ENCODE data around the gene MRAS.

Gene MRAS

GRCh38 chr3:138354376-138354775 lies 6.0 kb downstream of the MRAS start:
- peaks cover 0 to 2% of the 10 kb centered on the region in 2 experiments; a peak in 1 of 3 replicates for H3K36me3 ChIP-seq (ENCODE audit: control insufficient read depth in 2 of 2, insufficient read depth in 1 of 2, low read length in 2 of 2)
- TF ChIP-seq ZNF560 (tag by site-specific recombination; IDR thresholded peaks at IDR 0.05; ENCODE audit: borderline replicate concordance) (no peak), KLF8 (tag by site-specific recombination; IDR thresholded peaks at IDR 0.05) (no peak), ZFHX2 (tag by site-specific recombination; conservative IDR thresholded peaks at IDR 0.05) (no peak), ZNF549 (tag by site-specific recombination; IDR thresholded peaks at IDR 0.05) (no peak), ZNF629 (tag by site-specific recombination; IDR thresholded peaks at IDR 0.05) (no peak), SALL2 (tag by site-specific recombination; IDR thresholded peaks at IDR 0.05; ENCODE audit: borderline replicate concordance) (no peak), ZNF785 (tag by site-specific recombination; IDR thresholded peaks at IDR 0.05) (no peak), ZNF747 (tag by site-specific recombination; IDR thresholded peaks at IDR 0.05) (no peak), ZNF561 (tag by site-specific recombination; IDR thresholded peaks at IDR 0.05; ENCODE audit: borderline replicate concordance) (no peak)
- H3K9me3 ChIP-seq (ENCODE audit: control insufficient read depth, insufficient read depth, low read depth, low read length), result no peaks in the 10 kb centered on the region
- H3K27ac ChIP-seq (ENCODE audit: extremely low read depth, low read depth, low read length), result no peak overlapping the region
- H3K4me3 ChIP-seq (ENCODE audit: low read depth, low read length), result no peak overlapping the region
- H3K4me1 ChIP-seq (ENCODE audit: control insufficient read depth, insufficient read depth, low read length), result no peaks in the 10 kb centered on the region
- POLR2A ChIA-PET, result no interaction called here
- CTCF ChIA-PET, result no interaction called here

GRCh38 chr3:138355071-138355470 lies 6.7 kb downstream of the MRAS start:
- H3K27ac ChIP-seq (ENCODE audit: extremely low read depth, low read depth, low read length), result no peak overlapping the region
- no peaks in the 10 kb centered on the region for H3K4me1 ChIP-seq (ENCODE audit: control insufficient read depth, insufficient read depth, low read length)
- ChIA-PET POLR2A (no interaction called here), CTCF (interaction anchor here (0.6 kb wide), 1 partner anchor 10 kb away, joined by 3 read pairs; no protein-coding TSS in a partner anchor)
- no peak overlapping the region for H3K4me3 ChIP-seq (ENCODE audit: low read depth, low read length)
- peaks cover 0 to 2% of the 10 kb centered on the region in 2 experiments; a peak in 1 of 3 replicates for H3K36me3 ChIP-seq (ENCODE audit: control insufficient read depth in 2 of 2, insufficient read depth in 1 of 2, low read length in 2 of 2)
- H3K9me3 ChIP-seq (ENCODE audit: control insufficient read depth, insufficient read depth, low read depth, low read length), result no peaks in the 10 kb centered on the region
- no peak for TF ChIP-seq ZEB2 (tag by site-specific recombination; IDR thresholded peaks at IDR 0.05)
- TF ChIP-seq GLI4 (tag by site-specific recombination; IDR thresholded peaks at IDR 0.05), result no peak
- TF ChIP-seq, protein P1, sequence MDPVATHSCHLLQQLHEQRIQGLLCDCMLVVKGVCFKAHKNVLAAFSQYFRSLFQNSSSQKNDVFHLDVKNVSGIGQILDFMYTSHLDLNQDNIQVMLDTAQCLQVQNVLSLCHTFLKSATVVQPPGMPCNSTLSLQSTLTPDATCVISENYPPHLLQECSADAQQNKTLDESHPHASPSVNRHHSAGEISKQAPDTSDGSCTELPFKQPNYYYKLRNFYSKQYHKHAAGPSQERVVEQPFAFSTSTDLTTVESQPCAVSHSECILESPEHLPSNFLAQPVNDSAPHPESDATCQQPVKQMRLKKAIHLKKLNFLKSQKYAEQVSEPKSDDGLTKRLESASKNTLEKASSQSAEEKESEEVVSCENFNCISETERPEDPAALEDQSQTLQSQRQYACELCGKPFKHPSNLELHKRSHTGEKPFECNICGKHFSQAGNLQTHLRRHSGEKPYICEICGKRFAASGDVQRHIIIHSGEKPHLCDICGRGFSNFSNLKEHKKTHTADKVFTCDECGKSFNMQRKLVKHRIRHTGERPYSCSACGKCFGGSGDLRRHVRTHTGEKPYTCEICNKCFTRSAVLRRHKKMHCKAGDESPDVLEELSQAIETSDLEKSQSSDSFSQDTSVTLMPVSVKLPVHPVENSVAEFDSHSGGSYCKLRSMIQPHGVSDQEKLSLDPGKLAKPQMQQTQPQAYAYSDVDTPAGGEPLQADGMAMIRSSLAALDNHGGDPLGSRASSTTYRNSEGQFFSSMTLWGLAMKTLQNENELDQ (tag by site-specific recombination; IDR thresholded peaks at IDR 0.05; ENCODE audit: low read depth), result no peak
- TF ChIP-seq WT1 (tag by site-specific recombination; IDR thresholded peaks at IDR 0.05), result no peak
- TF ChIP-seq ZNF175 (tag by site-specific recombination; IDR thresholded peaks at IDR 0.05), result no peak
- TF ChIP-seq SP2 (tag by site-specific recombination; IDR thresholded peaks at IDR 0.05), result no peak

DNA sequence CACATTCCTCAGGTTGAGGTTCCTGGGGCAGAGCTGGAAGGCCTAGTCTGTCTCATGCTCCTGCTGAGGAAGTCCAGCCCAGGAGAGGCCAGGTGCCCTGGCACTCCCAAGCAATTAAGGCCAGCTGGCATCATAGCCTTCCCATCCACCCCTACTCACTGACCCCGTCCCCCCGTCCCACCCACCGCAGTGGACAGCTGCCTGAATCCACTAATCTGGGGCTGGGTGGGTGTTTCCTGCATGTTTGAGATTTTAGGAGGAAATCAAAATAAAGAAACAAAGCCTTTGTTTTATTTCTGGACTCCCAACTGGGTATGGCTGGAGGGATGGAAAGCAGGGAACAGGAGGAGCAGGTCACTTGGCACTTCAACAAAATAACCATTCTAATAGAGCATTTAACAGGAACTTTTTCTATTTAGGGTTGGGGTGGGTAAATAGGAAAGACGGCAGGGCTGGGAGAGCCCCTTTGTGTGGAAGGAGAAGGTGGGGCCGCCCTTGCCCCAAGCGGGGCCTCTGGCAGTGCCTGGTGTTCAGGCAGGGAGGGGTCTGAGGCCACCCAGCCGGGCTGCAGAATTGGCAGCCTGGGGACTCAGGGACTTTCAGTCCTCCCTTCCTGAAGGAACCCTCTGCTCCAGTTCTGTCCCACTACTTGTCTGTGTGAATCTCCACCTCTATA lies 8.5 kb downstream of the MRAS start:
- Histone ChIP-seq H3K27ac (ENCODE audit: extremely low read depth, low read depth, low read length) (no peak overlapping the region), H3K4me1 (ENCODE audit: control insufficient read depth, insufficient read depth, low read length) (no peaks in the 10 kb centered on the region), H3K4me3 (ENCODE audit: low read depth, low read length) (no peak overlapping the region), H3K9me3 (ENCODE audit: control insufficient read depth, insufficient read depth, low read depth, low read length) (no peaks in the 10 kb centered on the region), H3K36me3 (ENCODE audit: control insufficient read depth in 2 of 2, insufficient read depth in 1 of 2, low read length in 2 of 2) (peaks cover 0 to 2% of the 10 kb centered on the region in 2 experiments; a peak in 1 of 3 replicates)
- POLR2A ChIA-PET, result no interaction called here
- CTCF ChIA-PET, result no interaction called here
- TF ChIP-seq ZNF155 (tag by site-specific recombination; IDR thresholded peaks at IDR 0.05) (no peak), ZFP41 (tag by site-specific recombination; IDR thresholded peaks at IDR 0.05; ENCODE audit: borderline replicate concordance) (no peak), ZNF354C (tag by site-specific recombination; IDR thresholded peaks at IDR 0.05; ENCODE audit: borderline replicate concordance, low read depth) (no peak), ZNF518A (tag by site-specific recombination; conservative IDR thresholded peaks at IDR 0.05; ENCODE audit: low read depth) (no peak), GLI4 (tag by site-specific recombination; IDR thresholded peaks at IDR 0.05) (no peak), ZSCAN30 (tag by site-specific recombination; IDR thresholded peaks at IDR 0.05) (no peak), ZNF664 (tag by site-specific recombination; IDR thresholded peaks at IDR 0.05) (no peak), YY1 (tag by site-specific recombination; IDR thresholded peaks at IDR 0.05) (no peak), ZNF335 (tag by site-specific recombination; conservative IDR thresholded peaks at IDR 0.05) (no peak), ZNF473 (tag by site-specific recombination; IDR thresholded peaks at IDR 0.05) (no peak), ZNF843 (tag by site-specific recombination; IDR thresholded peaks at IDR 0.05) (no peak), ZNF121 (tag by site-specific recombination; IDR thresholded peaks at IDR 0.05) (no peak), ZNF707 (tag by site-specific recombination; IDR thresholded peaks at IDR 0.05) (no peak)

Data from HEK293 (cell line).